Type B pancreatic cell (in vitro differentiated cells): ENCODE measurements around the gene MT1H. TPM values are rescaled to one million over a fixed set of nuclear protein-coding genes. Genes with fewer than 3 reads are reported as not detected.
A peak's percentile ranks its signal among the peaks of the same experiment; 100 is the strongest.

Experiments
- DNase-seq: peaks from one replicate; pipeline ENCODE4 v3.0.0; 2021; ENCODE audit warnings: mixed read lengths; ENCODE audit not compliant: unreplicated experiment; ENCODE audit errors: extremely low spot score
- H3K27ac Mint-ChIP-seq: 2 replicates; pipeline ENCODE4 v1.8.0; 2021; ENCODE audit warnings: mild to moderate bottlenecking, mixed read lengths
- H3K27me3 Mint-ChIP-seq: 2 replicates; pipeline ENCODE4 v1.8.0; 2021; ENCODE audit warnings: mixed read lengths
- H3K36me3 Mint-ChIP-seq: 2 replicates; pipeline ENCODE4 v1.8.0; 2021; ENCODE audit warnings: mixed read lengths
- H3K4me1 Mint-ChIP-seq: one replicate; pipeline ENCODE4 v1.8.0; 2021; ENCODE audit warnings: mixed read lengths; ENCODE audit not compliant: unreplicated experiment
- H3K4me3 Mint-ChIP-seq: 2 replicates; pipeline ENCODE4 v1.8.0; 2021; ENCODE audit warnings: mild to moderate bottlenecking, mixed read lengths
- H3K9me3 Mint-ChIP-seq: 2 replicates; pipeline ENCODE4 v1.8.0; 2021; ENCODE audit warnings: mixed read lengths
- CTCF ChIP-seq: fragments of 200-600 bp; sonication (generic); conservative IDR thresholded peaks from 2 replicates; pipeline ENCODE4 v1.5.0; 2021; ENCODE audit warnings: antibody characterized with exemption, mild to moderate bottlenecking
- total RNA-seq: library from RNA; stranded (reverse); gene quantifications from 2 replicates; pipeline ENCODE4 v1.2.1, GENCODE V29; 2021; ENCODE audit warnings: low replicate concordance

MT1H gene
- total RNA-seq, 1 donor from 2014 or later = 2.2 TPM

GRCh38 chr16:56625943-56626654, 43.5 kb upstream of the MT1H start:
- H3K27ac Mint-ChIP-seq = no peak overlapping the region
- DNase-seq = no peak
- H3K27me3 Mint-ChIP-seq = peaks cover 87% of the 10 kb centered on the region
- TF ChIP-seq CTCF = no peak
- peaks cover 6% of the 10 kb centered on the region for H3K4me1 Mint-ChIP-seq
- H3K9me3 Mint-ChIP-seq = peaks cover 8% of the 10 kb centered on the region
- H3K36me3 Mint-ChIP-seq = peaks cover 6% of the 10 kb centered on the region
- peak overlapping the region; percentile 81 for H3K4me3 Mint-ChIP-seq

- TF ChIP-seq CTCF = no peak
- DNase-seq = no peak
- H3K4me1 Mint-ChIP-seq = peaks cover 6% of the 10 kb centered on the region
- H3K36me3 Mint-ChIP-seq = peaks cover 6% of the 10 kb centered on the region
- H3K27ac Mint-ChIP-seq = no peak overlapping the region
- H3K27me3 Mint-ChIP-seq = peaks cover 87% of the 10 kb centered on the region
- peaks cover 8% of the 10 kb centered on the region for H3K9me3 Mint-ChIP-seq
- H3K4me3 Mint-ChIP-seq = no peak overlapping the region
Observed at GRCh38 chr16:56626685-56627084, 42.9 kb upstream of the MT1H start.

GRCh38 chr16:56628486-56629350, 40.9 kb upstream of the MT1H start:
- peaks cover 3% of the 10 kb centered on the region for H3K36me3 Mint-ChIP-seq
- no peak for DNase-seq
- H3K4me3 Mint-ChIP-seq = no peak overlapping the region
- TF ChIP-seq CTCF = no peak
- no peaks in the 10 kb centered on the region for H3K9me3 Mint-ChIP-seq
- H3K4me1 Mint-ChIP-seq = peaks cover 10% of the 10 kb centered on the region
- peaks cover 86% of the 10 kb centered on the region for H3K27me3 Mint-ChIP-seq
- peak overlapping the region; percentile 32 for H3K27ac Mint-ChIP-seq

- no peaks in the 10 kb centered on the region for H3K36me3 Mint-ChIP-seq
- no peak overlapping the region for H3K4me3 Mint-ChIP-seq
- H3K9me3 Mint-ChIP-seq = no peaks in the 10 kb centered on the region
- TF ChIP-seq CTCF = no peak
- H3K27me3 Mint-ChIP-seq = peaks cover 88% of the 10 kb centered on the region
- no peak for DNase-seq
- no peak overlapping the region for H3K27ac Mint-ChIP-seq
- H3K4me1 Mint-ChIP-seq = peaks cover 10% of the 10 kb centered on the region
Observed at GRCh38 chr16:56629531-56629930, 40.1 kb upstream of the MT1H start.

- Mint-ChIP-seq H3K27me3 (peaks cover 88% of the 10 kb centered on the region), H3K9me3 (no peaks in the 10 kb centered on the region), H3K4me3 (no peak overlapping the region), H3K4me1 (peaks cover 10% of the 10 kb centered on the region), H3K27ac (peak overlapping the region; percentile 1), H3K36me3 (no peaks in the 10 kb centered on the region)
- no peak for TF ChIP-seq CTCF
- DNase-seq = no peak
Observed at GRCh38 chr16:56630134-56630533, 39.5 kb upstream of the MT1H start.
